WTC11 (cell line): ENCODE data around the gene EIF4ENIF1.

ENCODE experiments used
- ARID4B ChIP-seq: sonication (generic); formaldehyde crosslinking; IDR thresholded peaks from 2 replicates; pipeline ENCODE4 v1.8.0; 2023; ENCODE audit warnings: missing genetic modification reagents, mild to moderate bottlenecking, borderline replicate concordance
- ATF1 ChIP-seq: sonication (generic); formaldehyde crosslinking; IDR thresholded peaks from 2 replicates; pipeline ENCODE4 v1.8.1; 2023; ENCODE audit warnings: mild to moderate bottlenecking, moderate library complexity, missing genetic modification reagents
- ATF2 ChIP-seq: sonication (generic); formaldehyde crosslinking; IDR thresholded peaks from 2 replicates; pipeline ENCODE4 v1.8.1; 2022; ENCODE audit warnings: low read depth, missing genetic modification reagents, borderline replicate concordance
- ATF3 ChIP-seq: sonication (generic); formaldehyde crosslinking; conservative IDR thresholded peaks from 2 replicates; pipeline ENCODE4 v1.8.1; 2022; ENCODE audit warnings: mild to moderate bottlenecking, missing genetic modification reagents
- CBFB ChIP-seq: sonication (generic); formaldehyde crosslinking; IDR thresholded peaks from 2 replicates; pipeline ENCODE4 v1.8.1; 2022; ENCODE audit warnings: mild to moderate bottlenecking, low read depth, missing genetic modification reagents
- CTCF ChIP-seq: fragments of 200-600 bp; IDR thresholded peaks from 2 replicates; pipeline ENCODE4 v1.8.0; 2022; ENCODE audit warnings: antibody characterized with exemption
- E2F5 ChIP-seq: sonication (generic); formaldehyde crosslinking; IDR thresholded peaks from 2 replicates; pipeline ENCODE4 v1.8.1; 2022; ENCODE audit warnings: mild to moderate bottlenecking, moderate library complexity, missing genetic modification reagents
- IRF1 ChIP-seq: sonication (generic); formaldehyde crosslinking; IDR thresholded peaks from 2 replicates; pipeline ENCODE4 v1.8.0; 2023; ENCODE audit warnings: missing genetic modification reagents
- MAX ChIP-seq: sonication (generic); formaldehyde crosslinking; IDR thresholded peaks from 2 replicates; pipeline ENCODE4 v1.8.0; 2022; ENCODE audit warnings: mild to moderate bottlenecking, missing genetic modification reagents
- MXD4 ChIP-seq: fragments of 250-450 bp; sonication (Bioruptor Pico); IDR thresholded peaks from 2 replicates; pipeline ENCODE4 v1.8.0; 2021; ENCODE audit warnings: mild to moderate bottlenecking, moderate library complexity, borderline replicate concordance
- NFYB ChIP-seq: sonication (generic); formaldehyde crosslinking; conservative IDR thresholded peaks from 2 replicates; pipeline ENCODE4 v1.8.0; 2022; ENCODE audit warnings: low read depth, missing genetic modification reagents
- STAT6 ChIP-seq: sonication (generic); formaldehyde crosslinking; conservative IDR thresholded peaks from 2 replicates; pipeline ENCODE4 v1.8.1; 2023; ENCODE audit warnings: mild to moderate bottlenecking, low read depth, missing genetic modification reagents, moderate library complexity
- TEAD1 ChIP-seq: sonication (generic); formaldehyde crosslinking; IDR thresholded peaks from 2 replicates; pipeline ENCODE4 v1.8.0; 2022; ENCODE audit warnings: mild to moderate bottlenecking, missing genetic modification reagents
- USF2 ChIP-seq: sonication (generic); formaldehyde crosslinking; IDR thresholded peaks from 2 replicates; pipeline ENCODE4 v1.8.1; 2023; ENCODE audit warnings: mild to moderate bottlenecking, missing genetic modification reagents, moderate library complexity

GRCh38 chr22:31488346-31488883 is 1.2 kb downstream of the EIF4ENIF1 start:
- TF ChIP-seq CTCF (no peak), ATF3 (no peak), ATF1 (CRISPR knock-in tag) (no peak), ATF2 (CRISPR knock-in tag) (no peak), IRF1 (CRISPR knock-in tag) (no peak), CBFB (CRISPR knock-in tag) (no peak), MAX (no peak), STAT6 (CRISPR knock-in tag) (no peak), NFYB (CRISPR knock-in tag) (no peak), TEAD1 (no peak), MXD4 (CRISPR knock-in tag) (no peak), ARID4B (CRISPR knock-in tag) (no peak), E2F5 (CRISPR knock-in tag) (no peak), USF2 (CRISPR knock-in tag) (no peak)
